Measurements from ENCODE around the gene SH2D4B.

Gene SH2D4B

GRCh38 chr10:80611481-80612185 lies 73.9 kb downstream of the SH2D4B start:
- Histone ChIP-seq H3K27me3 (ENCODE audit: insufficient read depth, low read length) (no peaks in the 10 kb centered on the region), H3K9ac (ENCODE audit: low read depth, low read length) (no peak overlapping the region), H3K4me3 (ENCODE audit: low read length) (no peak overlapping the region), H3K4me1 (ENCODE audit: insufficient read depth, low read length) (no peaks in the 10 kb centered on the region), H3K27ac (ENCODE audit: low read length) (no peak overlapping the region), H3K36me3 (ENCODE audit: insufficient read depth, low read depth, low read length) (no peaks in the 10 kb centered on the region), H3K9me3 (ENCODE audit: insufficient read depth, low read depth, low read length) (no peaks in the 10 kb centered on the region)

- no peaks in the 10 kb centered on the region for H3K36me3 ChIP-seq (ENCODE audit: insufficient read depth, low read depth, low read length)
- no peak overlapping the region for H3K4me3 ChIP-seq (ENCODE audit: low read length)
- H3K27ac ChIP-seq (ENCODE audit: low read length) = no peak overlapping the region
- no peaks in the 10 kb centered on the region for H3K4me1 ChIP-seq (ENCODE audit: insufficient read depth, low read length)
- no peak overlapping the region for H3K9ac ChIP-seq (ENCODE audit: low read depth, low read length)
- no peaks in the 10 kb centered on the region for H3K27me3 ChIP-seq (ENCODE audit: insufficient read depth, low read length)
- no peaks in the 10 kb centered on the region for H3K9me3 ChIP-seq (ENCODE audit: insufficient read depth, low read depth, low read length)
Measured at GRCh38 chr10:80612261-80612660, 74.6 kb downstream of the SH2D4B start.

GRCh38 chr10:80613466-80614170 lies 75.9 kb downstream of the SH2D4B start:
- Histone ChIP-seq H3K4me1 (ENCODE audit: insufficient read depth, low read length) (no peaks in the 10 kb centered on the region), H3K9ac (ENCODE audit: low read depth, low read length) (no peak overlapping the region), H3K27ac (ENCODE audit: low read length) (no peak overlapping the region), H3K36me3 (ENCODE audit: insufficient read depth, low read depth, low read length) (no peaks in the 10 kb centered on the region), H3K4me3 (ENCODE audit: low read length) (no peak overlapping the region), H3K27me3 (ENCODE audit: insufficient read depth, low read length) (no peaks in the 10 kb centered on the region), H3K9me3 (ENCODE audit: insufficient read depth, low read depth, low read length) (no peaks in the 10 kb centered on the region)

GRCh38 chr10:80614576-80615416 lies 77.1 kb downstream of the SH2D4B start:
- H3K4me1 ChIP-seq (ENCODE audit: insufficient read depth, low read length) = no peaks in the 10 kb centered on the region
- no peak overlapping the region for H3K9ac ChIP-seq (ENCODE audit: low read depth, low read length)
- no peak overlapping the region for H3K4me3 ChIP-seq (ENCODE audit: low read length)
- H3K36me3 ChIP-seq (ENCODE audit: insufficient read depth, low read depth, low read length) = no peaks in the 10 kb centered on the region
- no peaks in the 10 kb centered on the region for H3K27me3 ChIP-seq (ENCODE audit: insufficient read depth, low read length)
- no peak overlapping the region for H3K27ac ChIP-seq (ENCODE audit: low read length)
- H3K9me3 ChIP-seq (ENCODE audit: insufficient read depth, low read depth, low read length) = no peaks in the 10 kb centered on the region

GRCh38 chr10:80617807-80618206 lies 80.1 kb downstream of the SH2D4B start:
- H3K27me3 ChIP-seq (ENCODE audit: insufficient read depth, low read length) = no peaks in the 10 kb centered on the region
- H3K36me3 ChIP-seq (ENCODE audit: insufficient read depth, low read depth, low read length) = no peaks in the 10 kb centered on the region
- H3K9me3 ChIP-seq (ENCODE audit: insufficient read depth, low read depth, low read length) = no peaks in the 10 kb centered on the region
- H3K4me1 ChIP-seq (ENCODE audit: insufficient read depth, low read length) = no peaks in the 10 kb centered on the region
- no peak overlapping the region for H3K27ac ChIP-seq (ENCODE audit: low read length)
- no peak overlapping the region for H3K9ac ChIP-seq (ENCODE audit: low read depth, low read length)
- no peak overlapping the region for H3K4me3 ChIP-seq (ENCODE audit: low read length)

GRCh38 chr10:80619036-80619435 lies 81.3 kb downstream of the SH2D4B start:
- Histone ChIP-seq H3K4me3 (ENCODE audit: low read length) (no peak overlapping the region), H3K4me1 (ENCODE audit: insufficient read depth, low read length) (no peaks in the 10 kb centered on the region), H3K9ac (ENCODE audit: low read depth, low read length) (no peak overlapping the region), H3K27me3 (ENCODE audit: insufficient read depth, low read length) (no peaks in the 10 kb centered on the region), H3K36me3 (ENCODE audit: insufficient read depth, low read depth, low read length) (no peaks in the 10 kb centered on the region), H3K9me3 (ENCODE audit: insufficient read depth, low read depth, low read length) (no peaks in the 10 kb centered on the region), H3K27ac (ENCODE audit: low read length) (no peak overlapping the region)

GRCh38 chr10:80622153-80622552 lies 84.5 kb downstream of the SH2D4B start:
- H3K36me3 ChIP-seq (ENCODE audit: insufficient read depth, low read depth, low read length) = no peaks in the 10 kb centered on the region
- no peak overlapping the region for H3K4me3 ChIP-seq (ENCODE audit: low read length)
- no peak overlapping the region for H3K27ac ChIP-seq (ENCODE audit: low read length)
- no peaks in the 10 kb centered on the region for H3K27me3 ChIP-seq (ENCODE audit: insufficient read depth, low read length)
- no peak overlapping the region for H3K9ac ChIP-seq (ENCODE audit: low read depth, low read length)
- H3K9me3 ChIP-seq (ENCODE audit: insufficient read depth, low read depth, low read length) = peaks cover 5% of the 10 kb centered on the region; the same call in 1 of the 2 replicates
- no peaks in the 10 kb centered on the region for H3K4me1 ChIP-seq (ENCODE audit: insufficient read depth, low read length)

- Histone ChIP-seq H3K36me3 (ENCODE audit: insufficient read depth, low read depth, low read length) (no peaks in the 10 kb centered on the region), H3K4me1 (ENCODE audit: insufficient read depth, low read length) (no peaks in the 10 kb centered on the region)
Measured at GRCh38 chr10:80630324-80630723, 92.6 kb downstream of the SH2D4B start.

GRCh38 chr10:80632742-80633141 lies 95.0 kb downstream of the SH2D4B start:
- no peaks in the 10 kb centered on the region for H3K36me3 ChIP-seq (ENCODE audit: insufficient read depth, low read depth, low read length)
- no peak overlapping the region for H3K9ac ChIP-seq (ENCODE audit: low read depth, low read length)
- H3K9me3 ChIP-seq (ENCODE audit: insufficient read depth, low read depth, low read length) = no peaks in the 10 kb centered on the region
- H3K4me3 ChIP-seq (ENCODE audit: low read length) = no peak overlapping the region
- no peaks in the 10 kb centered on the region for H3K4me1 ChIP-seq (ENCODE audit: insufficient read depth, low read length)
- H3K27ac ChIP-seq (ENCODE audit: low read length) = no peak overlapping the region
- no peaks in the 10 kb centered on the region for H3K27me3 ChIP-seq (ENCODE audit: insufficient read depth, low read length)

More at GRCh38 chr10:80630324-80630723, 92.6 kb downstream of the SH2D4B start:
- H3K4me3 ChIP-seq (ENCODE audit: low read length) = no peak overlapping the region
- H3K9ac ChIP-seq (ENCODE audit: low read depth, low read length) = no peak overlapping the region
- H3K9me3 ChIP-seq (ENCODE audit: insufficient read depth, low read depth, low read length) = peaks cover 5% of the 10 kb centered on the region; the same call in 1 of the 2 replicates
- H3K27me3 ChIP-seq (ENCODE audit: insufficient read depth, low read length) = no peaks in the 10 kb centered on the region
- no peak overlapping the region for H3K27ac ChIP-seq (ENCODE audit: low read length)

- no peak overlapping the region for H3K4me3 ChIP-seq (ENCODE audit: low read length)
- no peaks in the 10 kb centered on the region for H3K4me1 ChIP-seq (ENCODE audit: insufficient read depth, low read length)
- H3K36me3 ChIP-seq (ENCODE audit: insufficient read depth, low read depth, low read length) = no peaks in the 10 kb centered on the region
- H3K9ac ChIP-seq (ENCODE audit: low read depth, low read length) = no peak overlapping the region
- no peaks in the 10 kb centered on the region for H3K9me3 ChIP-seq (ENCODE audit: insufficient read depth, low read depth, low read length)
- no peak overlapping the region for H3K27ac ChIP-seq (ENCODE audit: low read length)
- H3K27me3 ChIP-seq (ENCODE audit: insufficient read depth, low read length) = no peaks in the 10 kb centered on the region
Measured at GRCh38 chr10:80633383-80633860, 95.7 kb downstream of the SH2D4B start.

- Histone ChIP-seq H3K27ac (ENCODE audit: low read length) (no peak overlapping the region), H3K36me3 (ENCODE audit: insufficient read depth, low read depth, low read length) (no peaks in the 10 kb centered on the region), H3K9me3 (ENCODE audit: insufficient read depth, low read depth, low read length) (no peaks in the 10 kb centered on the region), H3K4me1 (ENCODE audit: insufficient read depth, low read length) (no peaks in the 10 kb centered on the region), H3K4me3 (ENCODE audit: low read length) (no peak overlapping the region), H3K9ac (ENCODE audit: low read depth, low read length) (no peak overlapping the region), H3K27me3 (ENCODE audit: insufficient read depth, low read length) (no peaks in the 10 kb centered on the region)
Measured at GRCh38 chr10:80633910-80634309, 96.2 kb downstream of the SH2D4B start.

All from iPS-20b (cell line).